Upper lobe of left lung (tissue), 6 donors: ENCODE results near the gene SPAG16. TPM values are rescaled to one million over a fixed set of nuclear protein-coding genes. Genes with fewer than 3 reads are reported as not detected.

Source experiments
- ATAC-seq, 2 donors: fragments of 200-7000 bp; cut with Tn5 transposase; one replicate each; pipeline ENCODE4 v1.9.1; 2022; ENCODE audit warnings: mild to moderate bottlenecking in 2 of 2, moderate library complexity in 2 of 2; ENCODE audit not compliant: low FRiP score in 2 of 2
- DNase-seq, 2 donors: peaks; one replicate each; pipeline ENCODE4 v3.0.0-alpha.2; 2019 to 2020
- H3K27ac ChIP-seq, 4 donors: fragments of 200-600 bp; sonication (generic); one replicate each; pipeline ENCODE4 v1.5.1; 2016 to 2019
- H3K27me3 ChIP-seq, 4 donors: fragments of 200-600 bp; sonication (generic); one replicate each; pipeline ENCODE4 v1.5.1; 2017 to 2019
- H3K36me3 ChIP-seq, 4 donors: fragments of 200-600 bp; sonication (generic); one replicate each; pipeline ENCODE4 v1.5.1; 2016 to 2019
- H3K4me1 ChIP-seq, 4 donors: fragments of 200-600 bp; sonication (generic); one replicate each; pipeline ENCODE4 v1.5.1; 2018 to 2019
- H3K4me3 ChIP-seq, 4 donors: fragments of 200-600 bp; sonication (generic); one replicate each; pipeline ENCODE4 v1.5.1; 2017 to 2019; ENCODE audit warnings: mild to moderate bottlenecking in 2 of 4, moderate library complexity in 1 of 4
- H3K9me3 ChIP-seq, 4 donors: fragments of 200-600 bp; sonication (generic); one replicate each; pipeline ENCODE4 v1.5.1; 2018 to 2019
- EP300 ChIP-seq, 4 donors: sonication (generic); formaldehyde crosslinking; IDR thresholded peaks; one replicate each; pipeline ENCODE4 v1.5.1; 2017; ENCODE audit warnings: antibody characterized with exemption in 4 of 4, control low read depth in 2 of 4
- POLR2A ChIP-seq, 4 donors: fragments of 450-650 bp; IDR thresholded peaks; one replicate each; pipeline ENCODE4 v1.5.1; 2016 to 2017; ENCODE audit warnings: antibody characterized with exemption in 4 of 4, mild to moderate bottlenecking in 2 of 4
- POLR2AphosphoS5 ChIP-seq, 2 donors: sonication (generic); formaldehyde crosslinking; IDR thresholded peaks; one replicate each; pipeline ENCODE4 v1.5.1; 2017; ENCODE audit warnings: antibody characterized with exemption in 2 of 2
- WGBS, 2 donors: methylation state at CpG; one replicate each; pipeline ENCODE4 v1.1.5; 2017 to 2018; 5-methylcytosine and 5-hydroxymethylcytosine counted together
- total RNA-seq, 6 donors: library from RNA; depleted of rRNA in 4 of 6; stranded (reverse); fragments of >200 nt in 4 of 6; gene quantifications; one replicate each; pipeline versions ENCODE4 v1.1.0 to v1.2.1, GENCODE V29; 2016 to 2021
- TF ChIP-seq, protein P1 (sequence below), 6 experiments: fragments of 450-650 bp in 4 of 6; fragments of 200-600 bp in 2 of 6; sonication (generic) in 2 of 6; IDR thresholded peaks; one replicate each; pipeline ENCODE4 v1.5.1; 2016 to 2019; ENCODE audit warnings: antibody characterized with exemption in 6 of 6
- donor health status: DM: no; HTN: no; CAD: no; lungs with moderate emphysema.
- donor health status: DM: no; HTN: yes; CAD: no; lungs with severe emphysema.

The SPAG16 gene
- total RNA-seq, 6 donors from 2014 or later, result 9.7 to 65.0 (median 12.9) TPM

DNA sequence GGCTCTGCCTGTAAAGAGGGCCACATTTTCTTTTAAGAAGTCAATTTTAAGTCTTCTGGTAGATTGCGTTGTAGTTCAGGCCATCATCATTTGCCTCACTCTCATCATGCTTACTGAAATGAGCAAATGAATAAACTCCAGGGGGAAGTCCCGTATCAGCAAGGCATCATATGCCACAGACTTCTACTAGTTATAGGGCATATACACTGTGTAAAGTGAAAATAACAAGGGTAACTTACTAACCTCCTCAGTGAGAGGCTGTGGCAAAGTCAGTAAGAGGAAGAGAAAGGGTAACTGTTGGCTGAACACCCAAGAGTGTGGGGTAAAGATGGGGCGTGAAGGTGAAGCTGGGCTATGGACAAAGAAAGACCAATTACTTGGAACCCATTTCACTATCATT is 456.2 kb downstream of the SPAG16 start:
- TF ChIP-seq POLR2A (IDR thresholded peaks at IDR 0.05), result no peak
- TF ChIP-seq EP300 (IDR thresholded peaks at IDR 0.05), result no peak
- no peak for TF ChIP-seq POLR2AphosphoS5 (IDR thresholded peaks at IDR 0.05)
- TF ChIP-seq, protein P1, sequence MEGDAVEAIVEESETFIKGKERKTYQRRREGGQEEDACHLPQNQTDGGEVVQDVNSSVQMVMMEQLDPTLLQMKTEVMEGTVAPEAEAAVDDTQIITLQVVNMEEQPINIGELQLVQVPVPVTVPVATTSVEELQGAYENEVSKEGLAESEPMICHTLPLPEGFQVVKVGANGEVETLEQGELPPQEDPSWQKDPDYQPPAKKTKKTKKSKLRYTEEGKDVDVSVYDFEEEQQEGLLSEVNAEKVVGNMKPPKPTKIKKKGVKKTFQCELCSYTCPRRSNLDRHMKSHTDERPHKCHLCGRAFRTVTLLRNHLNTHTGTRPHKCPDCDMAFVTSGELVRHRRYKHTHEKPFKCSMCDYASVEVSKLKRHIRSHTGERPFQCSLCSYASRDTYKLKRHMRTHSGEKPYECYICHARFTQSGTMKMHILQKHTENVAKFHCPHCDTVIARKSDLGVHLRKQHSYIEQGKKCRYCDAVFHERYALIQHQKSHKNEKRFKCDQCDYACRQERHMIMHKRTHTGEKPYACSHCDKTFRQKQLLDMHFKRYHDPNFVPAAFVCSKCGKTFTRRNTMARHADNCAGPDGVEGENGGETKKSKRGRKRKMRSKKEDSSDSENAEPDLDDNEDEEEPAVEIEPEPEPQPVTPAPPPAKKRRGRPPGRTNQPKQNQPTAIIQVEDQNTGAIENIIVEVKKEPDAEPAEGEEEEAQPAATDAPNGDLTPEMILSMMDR (IDR thresholded peaks at IDR 0.05), result no peak
- Histone ChIP-seq H3K4me1 (no peaks in the 10 kb centered on the region), H3K4me3 (no peak overlapping the region), H3K27me3 (no peaks in the 10 kb centered on the region), H3K27ac (no peak overlapping the region), H3K9me3 (no peaks in the 10 kb centered on the region), H3K36me3 (no peaks in the 10 kb centered on the region)
- WGBS, 2 donors, result 87 to 93% methylated on average over 3 of the region's 3 CpGs
- ATAC-seq (no peak), DNase-seq (no peak)

DNA sequence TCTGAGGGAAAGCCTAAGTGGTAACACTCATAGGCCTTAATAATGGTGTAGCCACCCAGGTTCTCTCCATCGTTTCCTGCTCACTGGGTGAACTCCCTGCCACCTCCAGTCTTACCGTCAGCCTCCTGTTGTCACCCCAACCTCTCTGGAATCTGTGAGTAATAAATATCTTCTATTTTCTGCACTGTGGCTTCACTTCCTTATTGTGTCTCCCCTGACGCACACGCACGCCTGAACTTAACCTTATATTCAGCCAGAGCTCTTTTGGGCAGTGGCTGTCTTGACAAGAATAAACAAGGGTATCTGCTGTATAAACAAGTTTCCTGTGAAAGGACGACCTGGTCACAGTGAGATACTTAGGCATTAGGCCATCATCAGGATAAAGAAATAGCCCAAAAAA is 467.2 kb downstream of the SPAG16 start:
- no peaks in the 10 kb centered on the region for H3K36me3 ChIP-seq
- no peaks in the 10 kb centered on the region for H3K9me3 ChIP-seq
- DNase-seq (no peak), ATAC-seq (no peak)
- no peak overlapping the region for H3K27ac ChIP-seq
- TF ChIP-seq, protein P1 (IDR thresholded peaks at IDR 0.05), result no peak
- TF ChIP-seq EP300 (IDR thresholded peaks at IDR 0.05) (no peak), POLR2AphosphoS5 (IDR thresholded peaks at IDR 0.05) (no peak), POLR2A (IDR thresholded peaks at IDR 0.05) (no peak)
- WGBS, 2 donors, result 53 to 66% methylated on average over 6 of the region's 6 CpGs
- no peak overlapping the region for H3K4me3 ChIP-seq
- no peaks in the 10 kb centered on the region for H3K27me3 ChIP-seq
- no peaks in the 10 kb centered on the region for H3K4me1 ChIP-seq

DNA sequence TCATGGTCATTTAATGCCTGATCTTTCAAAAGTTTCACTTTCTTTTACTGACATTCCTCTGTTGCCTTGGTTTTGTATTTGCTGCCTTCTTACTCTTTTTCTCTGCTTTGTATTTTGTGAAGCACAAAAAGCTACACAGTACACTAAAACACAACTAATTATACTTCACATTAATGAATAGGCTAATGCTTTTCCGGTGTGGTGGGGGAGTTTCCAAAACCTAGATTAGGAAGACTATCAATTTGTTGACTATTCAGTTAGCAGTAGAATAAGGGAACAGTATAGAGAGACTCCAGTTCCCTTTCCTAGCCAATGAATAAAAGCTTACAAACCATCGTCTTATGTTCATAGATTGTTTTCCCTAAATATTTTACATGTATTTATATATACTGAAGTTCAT is 468.3 kb downstream of the SPAG16 start:
- no peaks in the 10 kb centered on the region for H3K4me1 ChIP-seq
- H3K9me3 ChIP-seq, result no peaks in the 10 kb centered on the region
- no peak for DNase-seq
- ATAC-seq, result no peak
- H3K27ac ChIP-seq, result no peak overlapping the region
- no peaks in the 10 kb centered on the region for H3K27me3 ChIP-seq
- WGBS, 2 donors, result 81 to 86% methylated on average over 2 of the region's 2 CpGs
- no peak overlapping the region for H3K4me3 ChIP-seq
- H3K36me3 ChIP-seq, result no peaks in the 10 kb centered on the region
- TF ChIP-seq EP300 (IDR thresholded peaks at IDR 0.05), result no peak
- TF ChIP-seq, protein P1 (IDR thresholded peaks at IDR 0.05), result no peak
- TF ChIP-seq POLR2A (IDR thresholded peaks at IDR 0.05), result no peak
- TF ChIP-seq POLR2AphosphoS5 (IDR thresholded peaks at IDR 0.05), result no peak

DNA sequence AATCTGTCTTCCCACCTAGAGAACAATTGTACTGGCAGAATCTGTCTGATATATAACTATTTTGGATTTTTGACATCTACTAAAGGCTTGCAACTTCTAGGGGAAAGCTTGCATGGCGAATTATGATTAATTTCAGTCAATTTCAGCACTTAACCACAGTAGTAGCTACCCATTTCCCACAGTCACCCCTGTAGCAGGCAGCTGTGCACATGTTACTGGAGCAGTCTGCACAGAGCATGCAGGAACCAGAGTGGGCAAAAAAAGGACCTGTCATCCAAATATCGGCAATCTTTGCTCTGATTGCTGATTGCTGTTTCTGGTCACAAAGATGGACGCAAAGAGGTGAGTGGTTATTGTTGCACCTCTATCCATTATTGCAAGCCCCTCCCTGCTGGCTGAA is 473.3 kb downstream of the SPAG16 start:
- H3K27me3 ChIP-seq, result no peaks in the 10 kb centered on the region
- TF ChIP-seq EP300 (IDR thresholded peaks at IDR 0.05), result no peak
- no peak for TF ChIP-seq POLR2AphosphoS5 (IDR thresholded peaks at IDR 0.05)
- no peak for TF ChIP-seq POLR2A (IDR thresholded peaks at IDR 0.05)
- TF ChIP-seq, protein P1 (IDR thresholded peaks at IDR 0.05), result no peak
- WGBS, 2 donors, result 79 to 84% methylated on average over 3 of the region's 3 CpGs
- no peaks in the 10 kb centered on the region for H3K36me3 ChIP-seq
- H3K4me3 ChIP-seq, result no peak overlapping the region
- H3K4me1 ChIP-seq, result no peaks in the 10 kb centered on the region
- H3K27ac ChIP-seq, result no peak overlapping the region
- H3K9me3 ChIP-seq, result no peaks in the 10 kb centered on the region
- no peak for DNase-seq
- ATAC-seq, result no peak

DNA sequence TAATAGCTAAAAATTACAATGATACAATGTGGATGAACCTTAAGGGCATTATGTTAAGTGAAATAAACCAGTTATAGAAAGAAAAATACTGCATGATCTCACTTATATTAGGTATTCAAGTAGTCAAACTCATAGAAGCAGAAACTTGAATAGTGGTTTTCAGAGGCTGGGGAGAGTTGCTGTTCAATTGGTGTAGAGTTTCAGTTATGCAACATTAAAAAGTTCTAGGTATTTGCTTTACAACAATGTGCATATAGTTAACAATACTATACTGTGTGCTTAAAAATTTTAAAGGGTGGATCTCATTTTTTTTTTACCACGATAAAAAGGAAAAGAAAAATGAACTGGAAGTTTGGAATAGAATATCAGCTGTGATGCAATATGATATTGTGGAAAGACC is 479.1 kb downstream of the SPAG16 start:
- DNase-seq, result no peak
- TF ChIP-seq POLR2A (IDR thresholded peaks at IDR 0.05) (no peak), EP300 (IDR thresholded peaks at IDR 0.05) (no peak)
- TF ChIP-seq, protein P1 (IDR thresholded peaks at IDR 0.05), result no peak
- Histone ChIP-seq H3K4me3 (no peak overlapping the region), H3K27ac (no peak overlapping the region), H3K9me3 (no peaks in the 10 kb centered on the region), H3K27me3 (no peaks in the 10 kb centered on the region), H3K36me3 (no peaks in the 10 kb centered on the region), H3K4me1 (no peaks in the 10 kb centered on the region)
- WGBS, 2 donors, result 51 to 65% methylated on average over 1 of the region's 1 CpG
- no peak for ATAC-seq
